ENCODE measurements around the gene CHMP3. TPM values are rescaled to one million over a fixed set of nuclear protein-coding genes. Genes with fewer than 3 reads are reported as not detected.
A peak's percentile ranks its signal among the peaks of the same experiment; 100 is the strongest.

Gene CHMP3
- total and polyA plus RNA-seq, 7 donors, result 63.5 to 133 (median 93.6) TPM

DNA sequence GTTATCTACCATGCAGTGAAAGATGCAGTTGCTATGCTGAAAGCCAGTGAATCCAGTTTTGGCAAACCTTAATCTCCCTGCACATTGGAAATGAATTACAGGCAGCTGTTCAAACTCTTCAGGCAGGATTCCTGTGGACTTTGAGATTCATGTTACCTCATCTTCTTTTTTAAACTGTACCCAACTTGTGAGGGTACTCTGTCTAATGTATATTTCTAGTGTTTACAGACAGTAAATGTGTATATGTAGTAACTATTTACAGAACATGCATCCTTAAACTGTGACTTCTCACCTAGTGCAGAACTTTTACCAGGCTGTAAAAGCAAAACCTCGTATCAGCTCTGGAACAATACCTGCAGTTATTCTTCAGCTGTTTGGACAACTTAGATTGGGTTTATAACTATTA, 71.2 kb downstream of the CHMP3 start:
- Histone ChIP-seq H3K4me1 (peaks cover 29% of the 10 kb centered on the region), H3K27me3 (ENCODE audit: insufficient read depth in 3 of 3, low read length in 2 of 3) (no peaks in the 10 kb centered on the region), H3K9me3 (no peaks in the 10 kb centered on the region), H3K4me3 (no peak overlapping the region), H3K27ac (peak overlapping the region; percentile 68), H3K36me3 (ENCODE audit: insufficient read depth in 1 of 2, low read depth in 1 of 2) (peaks cover 9 to 86% of the 10 kb centered on the region in 2 donors)
- intact Hi-C loops (cut with DNase I), result no loop called here
- ATAC-seq (peak in 3 of 4 donors; percentile 24 to 58 (median 56)), DNase-seq (no peak)
- TF ChIP-seq, protein P1, sequence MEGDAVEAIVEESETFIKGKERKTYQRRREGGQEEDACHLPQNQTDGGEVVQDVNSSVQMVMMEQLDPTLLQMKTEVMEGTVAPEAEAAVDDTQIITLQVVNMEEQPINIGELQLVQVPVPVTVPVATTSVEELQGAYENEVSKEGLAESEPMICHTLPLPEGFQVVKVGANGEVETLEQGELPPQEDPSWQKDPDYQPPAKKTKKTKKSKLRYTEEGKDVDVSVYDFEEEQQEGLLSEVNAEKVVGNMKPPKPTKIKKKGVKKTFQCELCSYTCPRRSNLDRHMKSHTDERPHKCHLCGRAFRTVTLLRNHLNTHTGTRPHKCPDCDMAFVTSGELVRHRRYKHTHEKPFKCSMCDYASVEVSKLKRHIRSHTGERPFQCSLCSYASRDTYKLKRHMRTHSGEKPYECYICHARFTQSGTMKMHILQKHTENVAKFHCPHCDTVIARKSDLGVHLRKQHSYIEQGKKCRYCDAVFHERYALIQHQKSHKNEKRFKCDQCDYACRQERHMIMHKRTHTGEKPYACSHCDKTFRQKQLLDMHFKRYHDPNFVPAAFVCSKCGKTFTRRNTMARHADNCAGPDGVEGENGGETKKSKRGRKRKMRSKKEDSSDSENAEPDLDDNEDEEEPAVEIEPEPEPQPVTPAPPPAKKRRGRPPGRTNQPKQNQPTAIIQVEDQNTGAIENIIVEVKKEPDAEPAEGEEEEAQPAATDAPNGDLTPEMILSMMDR (IDR thresholded peaks at IDR 0.05), result no peak
- 26 to 53% (median 42%) methylated on average over 1 of the region's 1 CpG for WGBS, 3 donors

DNA sequence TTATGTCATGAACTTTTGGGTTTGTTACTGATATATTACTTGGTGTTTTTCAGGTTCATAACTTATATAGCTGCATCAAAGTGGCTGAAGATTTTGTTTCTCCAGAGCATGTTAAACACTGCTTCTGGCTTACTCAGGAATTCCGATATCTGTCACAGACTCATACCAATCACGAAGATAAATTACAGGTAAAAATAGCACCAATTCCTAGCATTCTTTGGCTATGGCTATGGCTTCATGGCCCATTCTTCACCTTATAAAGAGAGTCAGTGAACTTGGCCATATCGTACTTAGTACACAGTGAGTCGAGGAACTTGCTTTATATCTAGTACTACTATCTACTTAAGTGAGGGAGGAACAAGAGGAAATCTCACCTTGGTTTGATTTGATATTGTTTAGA, 72.2 kb downstream of the CHMP3 start:
- WGBS, 3 donors, result 32 to 42% (median 38%) methylated on average over 4 of the region's 4 CpGs
- DNase-seq, result no peak
- intact Hi-C loops (cut with DNase I), result no loop called here
- Histone ChIP-seq H3K27ac (peak overlapping the region; percentile 68), H3K4me3 (no peak overlapping the region), H3K27me3 (ENCODE audit: insufficient read depth in 3 of 3, low read length in 2 of 3) (no peaks in the 10 kb centered on the region), H3K4me1 (peaks cover 29% of the 10 kb centered on the region), H3K9me3 (no peaks in the 10 kb centered on the region), H3K36me3 (ENCODE audit: insufficient read depth in 1 of 2, low read depth in 1 of 2) (peaks cover 9 to 87% of the 10 kb centered on the region in 2 donors)
- peak in 1 of 4 donors; percentile 18 for ATAC-seq
- TF ChIP-seq, protein P1 (IDR thresholded peaks at IDR 0.05), result no peak

DNA sequence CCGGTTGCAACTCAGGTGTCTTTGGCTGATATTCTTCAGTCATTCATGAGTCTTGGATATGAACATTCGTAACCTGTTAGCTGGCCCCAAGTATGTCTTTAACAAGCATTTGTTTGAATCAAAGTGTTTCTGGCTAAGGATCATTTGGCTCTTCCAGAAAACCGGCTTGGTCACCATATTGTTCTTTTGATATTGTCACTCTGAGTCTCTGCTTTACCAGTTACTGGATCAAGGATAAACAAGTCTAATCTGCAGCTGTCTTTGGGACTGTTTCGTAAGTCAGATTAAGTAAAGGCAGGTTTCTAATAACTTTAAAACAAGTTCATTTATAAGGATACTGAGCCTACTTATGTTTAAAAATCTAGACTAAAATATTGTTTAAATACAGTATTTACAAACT, 73.0 kb downstream of the CHMP3 start:
- peak in 3 of 4 donors; percentile 30 to 63 (median 54) for ATAC-seq

DNA sequence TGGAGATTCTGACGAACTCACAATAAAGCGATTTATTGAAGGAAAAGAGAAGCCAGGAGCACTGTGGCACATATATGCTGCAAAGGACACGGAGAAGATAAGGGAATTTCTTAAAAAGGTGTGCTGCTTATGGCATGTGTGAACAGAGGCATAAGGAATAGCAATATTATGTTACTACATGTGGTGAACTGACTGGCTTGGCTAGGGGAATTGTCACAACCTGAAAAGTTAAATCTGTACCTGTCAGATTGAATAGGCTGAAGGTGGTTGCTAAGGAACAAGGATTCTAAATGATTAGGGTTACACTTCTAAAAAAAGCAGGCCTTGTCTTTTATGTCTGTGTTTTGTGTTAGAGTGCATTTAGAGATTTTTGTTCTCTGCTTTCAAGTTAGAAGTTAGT, 73.7 kb downstream of the CHMP3 start:
- H3K27ac ChIP-seq, result peak overlapping the region; percentile 68
- intact Hi-C loops (cut with DNase I), result no loop called here

More for the DNA sequence above, 73.0 kb downstream of the CHMP3 start:
- no peaks in the 10 kb centered on the region for H3K27me3 ChIP-seq (ENCODE audit: insufficient read depth in 3 of 3, low read length in 2 of 3)
- H3K36me3 ChIP-seq (ENCODE audit: insufficient read depth in 1 of 2, low read depth in 1 of 2), result peaks cover 14 to 90% of the 10 kb centered on the region in 2 donors
- H3K27ac ChIP-seq, result peak overlapping the region; percentile 68
- H3K4me1 ChIP-seq, result peaks cover 29% of the 10 kb centered on the region
- H3K9me3 ChIP-seq, result no peaks in the 10 kb centered on the region
- intact Hi-C loops (cut with DNase I), result no loop called here
- TF ChIP-seq, protein P1 (IDR thresholded peaks at IDR 0.05), result no peak
- no peak overlapping the region for H3K4me3 ChIP-seq
- DNase-seq, result no peak
- WGBS, 3 donors, result 31 to 39% (median 35%) methylated on average over 4 of the region's 4 CpGs

More for the DNA sequence above, 73.7 kb downstream of the CHMP3 start:
- ATAC-seq (no peak), DNase-seq (no peak)
- H3K27me3 ChIP-seq (ENCODE audit: insufficient read depth in 3 of 3, low read length in 2 of 3), result no peaks in the 10 kb centered on the region
- H3K4me3 ChIP-seq, result no peak overlapping the region
- WGBS, 3 donors, result 96 to 97% (median 96%) methylated on average over 3 of the region's 3 CpGs
- no peaks in the 10 kb centered on the region for H3K9me3 ChIP-seq
- TF ChIP-seq, protein P1 (IDR thresholded peaks at IDR 0.05), result no peak
- peaks cover 34% of the 10 kb centered on the region for H3K4me1 ChIP-seq
- peaks cover 14 to 94% of the 10 kb centered on the region in 2 donors for H3K36me3 ChIP-seq (ENCODE audit: insufficient read depth in 1 of 2, low read depth in 1 of 2)

Data from psoas muscle (tissue), 8 donors.